GM21515 (cell line): ENCODE results near the gene SNRPD3.

Source experiments
- ATAC-seq: cut with Tn5 transposase; IDR thresholded peaks from one replicate; pipeline ENCODE4 v1.9.1; 2021; ENCODE audit not compliant: unreplicated experiment

Gene SNRPD3

DNA sequence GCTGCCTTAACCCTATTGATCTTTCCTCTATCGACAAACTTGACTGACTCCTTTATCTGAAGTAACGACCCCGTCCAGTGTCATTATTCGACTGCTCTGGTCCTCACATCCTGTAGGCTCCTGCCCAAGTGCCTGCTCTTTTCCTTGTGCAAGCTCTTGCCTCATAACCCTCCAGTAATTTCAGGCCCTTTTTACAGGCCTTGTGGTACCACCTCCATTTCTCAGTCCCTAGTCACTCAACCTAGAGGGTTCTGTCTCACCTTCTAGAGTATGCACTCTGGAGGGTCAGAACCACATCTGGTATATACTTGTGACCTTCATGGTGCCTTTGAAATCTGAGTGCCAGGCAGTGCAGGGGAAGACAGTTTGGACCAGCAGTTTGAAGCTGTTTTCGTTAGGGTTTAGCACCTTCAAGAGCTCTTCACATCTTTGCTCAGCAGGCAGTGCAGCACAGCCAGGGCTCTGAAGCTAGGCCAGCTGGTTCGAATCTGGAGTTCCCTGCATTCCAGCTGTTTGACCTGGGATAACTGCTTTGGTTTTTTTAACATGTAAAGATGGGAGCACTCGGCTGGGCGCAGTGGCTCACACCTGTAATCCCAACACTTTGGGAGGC lies 11.2 kb downstream of the SNRPD3 start:
- ATAC-seq = no peak

DNA sequence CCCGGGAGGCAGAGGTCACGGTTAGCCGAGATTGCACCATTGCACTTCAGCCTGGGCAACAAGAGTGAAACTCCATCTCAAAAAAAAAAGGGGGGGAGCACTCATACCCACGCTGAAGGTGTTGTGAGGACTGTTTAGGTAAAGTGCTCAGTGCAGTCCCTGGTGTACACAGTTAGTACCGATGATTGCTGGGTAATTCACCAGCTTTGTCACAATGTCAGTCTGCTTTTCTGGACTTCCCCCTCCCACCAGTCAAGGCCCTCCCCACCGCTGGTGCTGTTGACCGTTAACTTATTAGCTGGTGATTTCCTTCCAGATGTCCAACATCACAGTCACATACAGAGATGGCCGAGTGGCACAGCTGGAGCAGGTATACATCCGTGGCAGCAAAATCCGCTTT lies 11.9 kb downstream of the SNRPD3 start:
- no peak for ATAC-seq

DNA sequence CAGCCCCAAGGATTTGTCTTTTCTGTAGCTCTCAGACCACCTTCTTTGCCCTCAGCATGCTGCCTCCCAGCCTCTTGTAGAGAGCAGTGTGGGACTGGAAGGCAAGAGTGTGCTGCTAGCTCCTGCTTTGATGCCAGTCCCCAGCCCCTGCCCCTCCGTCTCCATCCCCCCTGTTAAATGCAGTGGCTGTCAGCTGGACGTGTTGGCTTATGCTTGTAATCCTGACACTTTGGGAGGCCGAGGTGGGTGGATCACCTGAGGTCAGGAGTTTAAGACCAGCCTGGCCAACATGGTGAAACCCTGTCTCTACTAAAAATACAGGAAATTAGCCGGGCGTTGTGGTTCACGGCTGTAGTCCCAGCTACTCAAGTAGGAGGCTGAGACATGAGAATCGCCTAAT lies 15.5 kb downstream of the SNRPD3 start:
- no peak for ATAC-seq

GRCh38 chr22:24576778-24577177 lies 21.0 kb downstream of the SNRPD3 start:
- no peak for ATAC-seq

GRCh38 chr22:24578355-24579257 lies 22.8 kb downstream of the SNRPD3 start:
- no peak for ATAC-seq

GRCh38 chr22:24579258-24579601 lies 23.4 kb downstream of the SNRPD3 start:
- ATAC-seq = no peak

GRCh38 chr22:24580276-24580675 lies 24.5 kb downstream of the SNRPD3 start:
- no peak for ATAC-seq

DNA sequence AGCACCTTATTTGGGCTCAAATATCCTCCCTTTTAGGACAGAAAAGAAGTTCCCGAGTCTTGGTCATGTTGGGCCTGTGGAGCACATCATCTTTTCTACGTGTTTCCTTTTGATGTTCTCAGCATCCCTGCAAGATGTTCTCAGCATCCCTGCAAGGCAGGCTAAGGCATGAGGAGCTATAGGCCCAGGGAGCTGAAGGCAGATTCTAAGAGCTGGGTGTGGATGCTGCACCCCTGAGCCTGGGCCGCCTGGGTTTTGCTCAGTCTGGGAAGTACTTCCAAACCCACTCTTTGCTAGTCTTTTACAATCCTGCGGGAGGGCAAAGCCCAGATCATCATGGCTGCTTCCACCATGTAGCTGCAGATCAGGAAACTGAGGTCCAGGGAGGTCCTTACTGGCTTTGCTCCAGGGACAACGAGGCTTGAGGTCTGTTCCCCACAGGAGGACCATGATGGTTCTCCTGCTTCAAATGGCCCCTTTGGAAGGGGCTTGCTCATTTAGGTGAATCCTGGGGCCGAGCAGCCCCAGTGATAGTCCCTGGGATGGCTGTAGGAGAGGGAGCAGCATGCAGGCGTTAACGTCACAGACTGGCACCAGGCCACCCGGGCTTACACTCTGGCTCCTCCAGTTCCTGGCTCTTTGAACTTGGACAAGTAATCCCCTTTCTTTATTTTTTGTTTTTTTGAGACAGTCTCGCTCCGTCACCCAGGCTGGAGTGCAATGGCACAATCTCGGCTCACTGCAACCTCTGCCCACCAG lies 26.4 kb downstream of the SNRPD3 start:
- no peak for ATAC-seq

DNA sequence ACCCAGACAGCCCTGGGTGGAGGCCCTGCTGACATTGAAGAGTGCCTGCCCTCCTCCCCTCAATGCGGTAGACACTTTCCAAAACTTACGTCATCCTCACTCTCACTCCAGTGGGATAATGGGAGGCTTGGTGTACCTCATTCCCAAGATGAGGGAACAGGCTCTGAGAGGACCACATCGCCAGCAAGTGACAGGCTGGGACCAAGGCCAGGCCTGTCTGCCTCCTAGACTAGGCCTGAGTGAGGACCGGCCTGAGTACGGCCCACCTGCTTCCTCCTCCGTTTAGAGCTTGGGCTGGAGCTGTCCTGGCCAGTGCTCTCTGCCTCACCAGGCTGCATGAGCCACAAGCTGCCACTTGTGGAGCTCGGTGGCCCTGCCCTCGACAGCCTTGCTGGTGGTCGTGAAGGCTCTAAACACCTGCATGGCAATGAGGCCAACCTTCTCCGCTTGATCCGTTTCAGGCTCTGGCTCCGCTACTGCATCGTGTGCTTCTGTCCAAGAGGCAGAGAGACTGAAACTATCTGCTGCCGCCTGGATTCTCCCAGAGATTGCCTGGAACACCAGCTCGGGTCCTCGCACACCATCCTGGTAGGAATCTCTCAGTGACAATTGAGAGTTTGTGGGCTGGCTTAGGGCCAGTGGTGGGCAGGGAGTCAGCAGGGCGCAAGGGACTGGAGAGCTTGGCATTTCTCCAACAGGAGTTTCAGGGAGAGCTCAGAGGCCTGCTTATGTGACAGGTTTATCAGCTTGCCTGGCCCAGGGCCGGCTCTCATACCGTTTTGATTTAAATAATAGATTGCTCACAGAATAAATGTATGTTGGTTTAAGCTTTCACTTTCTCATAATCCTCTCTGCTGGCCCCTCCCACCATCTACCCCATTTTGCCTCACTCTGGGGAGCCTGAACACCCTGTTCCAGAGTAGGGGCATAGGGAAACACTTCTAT lies 27.7 kb downstream of the SNRPD3 start:
- ATAC-seq = no peak

GRCh38 chr22:24584166-24584790 lies 28.5 kb downstream of the SNRPD3 start:
- ATAC-seq = no peak

DNA sequence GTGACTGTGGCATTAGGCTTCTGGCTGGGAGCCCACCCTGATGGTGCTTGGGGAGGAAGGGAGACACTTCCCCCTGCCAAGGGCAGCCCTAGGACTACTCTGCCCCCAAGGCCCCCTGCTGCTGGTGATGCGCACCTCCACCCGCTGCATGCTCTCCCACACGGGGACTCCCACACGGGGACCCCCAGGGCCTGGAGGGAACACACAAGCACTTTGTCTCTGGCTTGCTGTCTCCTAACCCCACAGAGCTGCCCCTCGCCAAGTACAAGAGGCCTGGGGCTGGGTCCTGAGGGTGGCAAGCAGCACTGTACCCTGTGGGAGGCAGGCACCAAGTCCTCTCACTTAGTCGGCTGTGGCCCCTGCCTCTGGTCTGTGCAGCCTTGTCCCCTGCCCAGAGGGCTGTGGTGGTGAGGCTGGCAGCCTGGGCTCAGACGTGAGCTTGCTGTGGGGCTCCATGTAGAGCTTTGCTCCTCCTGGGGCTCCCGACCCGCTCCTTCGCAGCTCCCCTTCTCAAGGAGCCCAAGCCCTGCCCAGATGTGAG lies 29.1 kb downstream of the SNRPD3 start:
- ATAC-seq = no peak

DNA sequence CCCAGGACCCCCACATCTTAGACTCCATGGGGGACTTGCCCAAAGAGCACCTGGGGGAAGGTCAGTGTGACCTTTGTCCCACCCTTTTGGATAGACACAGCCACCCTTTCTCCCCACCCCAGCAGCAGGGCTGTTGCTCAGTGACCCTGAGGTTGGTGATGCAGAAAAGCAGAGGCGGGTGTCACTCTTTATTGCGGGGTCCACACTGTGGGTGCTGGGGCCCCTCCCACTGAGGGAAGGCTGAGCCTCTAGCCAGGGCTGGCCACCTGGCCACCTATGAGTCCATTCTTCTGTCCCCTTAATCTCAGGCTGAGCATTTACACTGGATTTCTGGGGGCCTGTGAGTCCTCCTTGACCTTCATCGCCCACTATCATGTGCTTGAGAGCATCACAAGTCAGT lies 29.7 kb downstream of the SNRPD3 start:
- no peak for ATAC-seq

GRCh38 chr22:24585927-24586546 lies 30.2 kb downstream of the SNRPD3 start:
- no peak for ATAC-seq

GRCh38 chr22:24587251-24587650 lies 31.5 kb downstream of the SNRPD3 start:
- ATAC-seq = no peak

DNA sequence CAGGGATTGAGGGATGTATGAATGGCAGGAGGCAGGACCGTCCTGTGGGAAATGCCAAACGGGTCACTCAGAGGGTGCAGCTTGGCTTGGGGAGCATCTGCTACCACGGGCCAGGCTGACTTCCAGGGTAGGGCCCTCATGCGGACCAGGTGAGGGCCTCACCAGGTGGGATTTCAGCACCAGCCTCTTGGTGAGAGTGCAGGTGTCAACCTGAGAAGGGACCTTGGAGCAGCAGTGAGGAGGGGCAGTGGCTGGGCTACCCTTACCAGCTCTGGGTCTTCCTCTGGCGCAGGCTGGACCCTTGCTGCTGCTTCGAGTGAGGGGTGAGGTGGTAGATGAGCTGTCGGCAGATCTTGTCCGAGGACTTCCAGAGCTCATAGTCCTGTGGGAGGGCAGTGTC lies 32.1 kb downstream of the SNRPD3 start:
- no peak for ATAC-seq

DNA sequence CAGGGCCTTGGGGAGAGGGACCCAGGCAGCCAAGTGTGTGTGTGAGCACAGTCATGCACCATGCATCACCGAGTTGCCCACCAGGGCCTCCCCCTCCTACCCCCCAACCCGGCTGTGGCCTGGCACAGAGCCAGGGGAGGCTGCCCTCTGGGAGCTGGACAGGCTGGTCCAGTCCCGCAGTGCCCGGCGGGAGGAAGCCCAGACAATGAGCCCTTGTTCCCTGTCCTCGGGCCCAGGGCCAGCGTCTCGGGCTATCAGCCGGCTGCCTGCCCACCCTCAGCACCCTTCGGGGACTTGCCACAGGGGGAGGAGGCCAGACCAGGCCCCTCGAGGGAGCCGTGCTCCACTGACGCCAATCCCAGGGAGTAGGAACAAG lies 32.6 kb downstream of the SNRPD3 start:
- ATAC-seq = no peak

GRCh38 chr22:24588757-24589481 lies 33.1 kb downstream of the SNRPD3 start:
- ATAC-seq = no peak

- ATAC-seq = no peak
Observed at GRCh38 chr22:24589518-24590030, 33.8 kb downstream of the SNRPD3 start.
